K562 (cell line): ENCODE measurements around the gene PPP1CB.

ENCODE experiments used
- EP300 ChIP-seq: IDR thresholded peaks from 2 replicates; pipeline ENCODE4 v1.6.1; 2012; ENCODE audit warnings: low read length, improper control_type of control experiment
- ETV6 ChIP-seq, 3 experiments: fragments of 150-350 bp in 1 of 3; sonication (generic) in 1 of 3; formaldehyde crosslinking in 1 of 3; IDR thresholded peaks; 2 replicates each; pipeline versions ENCODE4 v1.6.1 to v1.8.0; 2014 to 2022; ENCODE audit warnings: borderline replicate concordance in 2 of 3, low read depth in 2 of 3, antibody characterized with exemption in 1 of 3, low read length in 1 of 3, mild to moderate bottlenecking in 1 of 3, missing genetic modification reagents in 1 of 3
- FOXM1 ChIP-seq, 2 experiments: fragments of 450-650 bp in 1 of 2; sonication (generic) in 1 of 2; formaldehyde crosslinking in 1 of 2; IDR thresholded peaks; 2 replicates each; pipeline versions ENCODE4 v1.6.1 to v1.9.0; 2017 to 2022; ENCODE audit warnings: low read depth in 2 of 2, mild to moderate bottlenecking in 2 of 2, missing genetic modification reagents in 1 of 2, moderate library complexity in 1 of 2
- NR2C2 ChIP-seq, 2 experiments: fragments of 200-800 bp in 1 of 2; sonication (Bioruptor generic) in 1 of 2; sonication (generic) in 1 of 2; formaldehyde crosslinking in 1 of 2; IDR thresholded peaks; 2 replicates each; pipeline versions ENCODE4 v1.6.1 to v1.8.0; 2016 to 2022; ENCODE audit warnings: mild to moderate bottlenecking in 1 of 2, missing compliant biosample characterization in 1 of 2, missing genetic modification characterization in 1 of 2, missing genetic modification reagents in 1 of 2
- PCBP1 ChIP-seq: fragments of 200-400 bp; formaldehyde crosslinking; IDR thresholded peaks from 2 replicates; pipeline ENCODE4 v1.6.1; 2018; ENCODE audit warnings: mild to moderate bottlenecking, low read depth, low read length; ENCODE audit not compliant: poor library complexity, severe bottlenecking
- POLR3A ChIP-seq: IDR thresholded peaks from 2 replicates; pipeline ENCODE4 v1.6.1; 2011; ENCODE audit warnings: borderline replicate concordance, mild to moderate bottlenecking, moderate library complexity; ENCODE audit not compliant: insufficient read length, insufficient read depth; ENCODE audit errors: extremely low read depth
- PTBP1 ChIP-seq: fragments of 200-400 bp; formaldehyde crosslinking; IDR thresholded peaks from 2 replicates; pipeline ENCODE4 v1.6.1; 2017; ENCODE audit warnings: low read depth, low read length
- RCOR1 ChIP-seq, 2 experiments: IDR thresholded peaks; 2 replicates each; pipeline ENCODE4 v1.6.1; 2012; ENCODE audit warnings: low read depth in 2 of 2, low read length in 2 of 2, borderline replicate concordance in 1 of 2, improper control_type of control experiment in 1 of 2
- TAF1 ChIP-seq: IDR thresholded peaks from 2 replicates; pipeline ENCODE4 v1.6.1; 2011; ENCODE audit warnings: mild to moderate bottlenecking, low read length, moderate library complexity; ENCODE audit not compliant: insufficient read depth, control insufficient read depth, severe bottlenecking; ENCODE audit errors: extremely low read depth
- TAF9B ChIP-seq: fragments of 450-650 bp; IDR thresholded peaks from 2 replicates; pipeline ENCODE4 v1.6.1; 2018; ENCODE audit warnings: mild to moderate bottlenecking; ENCODE audit not compliant: partially characterized antibody
- ZBTB8A ChIP-seq: fragments of 450-650 bp; IDR thresholded peaks from 2 replicates; pipeline ENCODE4 v1.6.1; 2018; ENCODE audit warnings: mild to moderate bottlenecking, moderate library complexity; ENCODE audit not compliant: partially characterized antibody
- TF ChIP-seq, protein P1 (sequence below): fragments of 150-350 bp; IDR thresholded peaks from 2 replicates; pipeline ENCODE4 v1.6.1; 2014; ENCODE audit warnings: low read depth, mild to moderate bottlenecking, low read length, borderline replicate concordance
- TF ChIP-seq, protein P2 (sequence below): sonication (generic); formaldehyde crosslinking; IDR thresholded peaks from 2 replicates; pipeline ENCODE4 v1.5.0; 2020; ENCODE audit warnings: missing genetic modification reagents

DNA sequence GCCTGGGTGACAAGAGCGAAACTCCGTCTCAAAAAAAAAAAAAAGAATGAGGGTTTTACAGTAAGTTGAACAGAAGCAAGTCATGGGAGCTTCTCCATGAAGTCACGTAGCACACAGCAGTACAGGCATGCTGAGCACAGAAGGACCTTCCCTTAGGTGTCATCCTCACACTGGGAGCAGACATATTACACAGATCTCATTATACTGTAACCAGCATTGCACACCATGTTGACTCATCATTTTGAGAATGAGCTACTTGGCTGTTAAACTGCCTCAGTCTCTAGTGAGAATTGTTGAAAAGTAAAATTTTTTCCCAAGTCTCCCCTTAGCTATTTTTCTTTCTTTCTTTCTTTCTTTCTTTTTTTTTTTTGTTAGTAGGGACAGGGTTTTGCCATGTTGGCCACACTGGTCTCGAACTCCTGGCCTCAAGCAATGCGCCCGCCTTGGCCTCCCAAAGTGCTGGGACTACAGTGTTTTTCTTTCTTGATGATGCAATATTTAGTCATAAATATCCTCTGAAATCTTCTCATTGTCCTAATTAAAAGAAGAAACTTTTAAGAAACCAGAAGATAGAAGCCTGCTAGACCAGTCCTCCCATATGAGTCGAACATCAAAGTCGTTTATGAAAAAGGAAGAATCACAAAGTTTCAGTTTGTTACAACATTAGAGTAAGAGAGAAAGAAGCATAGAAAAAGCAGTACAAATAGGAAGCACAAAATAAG is 37.9 kb upstream of the PPP1CB start:
- TF ChIP-seq, protein P1, sequence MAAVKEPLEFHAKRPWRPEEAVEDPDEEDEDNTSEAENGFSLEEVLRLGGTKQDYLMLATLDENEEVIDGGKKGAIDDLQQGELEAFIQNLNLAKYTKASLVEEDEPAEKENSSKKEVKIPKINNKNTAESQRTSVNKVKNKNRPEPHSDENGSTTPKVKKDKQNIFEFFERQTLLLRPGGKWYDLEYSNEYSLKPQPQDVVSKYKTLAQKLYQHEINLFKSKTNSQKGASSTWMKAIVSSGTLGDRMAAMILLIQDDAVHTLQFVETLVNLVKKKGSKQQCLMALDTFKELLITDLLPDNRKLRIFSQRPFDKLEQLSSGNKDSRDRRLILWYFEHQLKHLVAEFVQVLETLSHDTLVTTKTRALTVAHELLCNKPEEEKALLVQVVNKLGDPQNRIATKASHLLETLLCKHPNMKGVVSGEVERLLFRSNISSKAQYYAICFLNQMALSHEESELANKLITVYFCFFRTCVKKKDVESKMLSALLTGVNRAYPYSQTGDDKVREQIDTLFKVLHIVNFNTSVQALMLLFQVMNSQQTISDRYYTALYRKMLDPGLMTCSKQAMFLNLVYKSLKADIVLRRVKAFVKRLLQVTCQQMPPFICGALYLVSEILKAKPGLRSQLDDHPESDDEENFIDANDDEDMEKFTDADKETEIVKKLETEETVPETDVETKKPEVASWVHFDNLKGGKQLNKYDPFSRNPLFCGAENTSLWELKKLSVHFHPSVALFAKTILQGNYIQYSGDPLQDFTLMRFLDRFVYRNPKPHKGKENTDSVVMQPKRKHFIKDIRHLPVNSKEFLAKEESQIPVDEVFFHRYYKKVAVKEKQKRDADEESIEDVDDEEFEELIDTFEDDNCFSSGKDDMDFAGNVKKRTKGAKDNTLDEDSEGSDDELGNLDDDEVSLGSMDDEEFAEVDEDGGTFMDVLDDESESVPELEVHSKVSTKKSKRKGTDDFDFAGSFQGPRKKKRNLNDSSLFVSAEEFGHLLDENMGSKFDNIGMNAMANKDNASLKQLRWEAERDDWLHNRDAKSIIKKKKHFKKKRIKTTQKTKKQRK: no peak
- no peak for TF ChIP-seq NR2C2 (CRISPR knock-in tag; IDR thresholded peaks at IDR 0.05)
- TF ChIP-seq NR2C2 (tag; IDR thresholded peaks at IDR 0.05): no peak
- TF ChIP-seq EP300: no peak
- no peak for TF ChIP-seq TAF9B
- no peak for TF ChIP-seq PCBP1
- no peak for TF ChIP-seq FOXM1 (IDR thresholded peaks at IDR 0.05; ENCODE audit: low read depth)
- no peak for TF ChIP-seq FOXM1 (CRISPR knock-in tag; IDR thresholded peaks at IDR 0.05; ENCODE audit: low read depth)
- TF ChIP-seq TAF1: no peak
- no peak for TF ChIP-seq RCOR1 (IDR thresholded peaks at IDR 0.05; ENCODE audit: borderline replicate concordance in 1 of 2, low read depth in 2 of 2, low read length in 2 of 2)
- TF ChIP-seq POLR3A: no peak
- TF ChIP-seq PTBP1: no peak
- TF ChIP-seq, protein P2, sequence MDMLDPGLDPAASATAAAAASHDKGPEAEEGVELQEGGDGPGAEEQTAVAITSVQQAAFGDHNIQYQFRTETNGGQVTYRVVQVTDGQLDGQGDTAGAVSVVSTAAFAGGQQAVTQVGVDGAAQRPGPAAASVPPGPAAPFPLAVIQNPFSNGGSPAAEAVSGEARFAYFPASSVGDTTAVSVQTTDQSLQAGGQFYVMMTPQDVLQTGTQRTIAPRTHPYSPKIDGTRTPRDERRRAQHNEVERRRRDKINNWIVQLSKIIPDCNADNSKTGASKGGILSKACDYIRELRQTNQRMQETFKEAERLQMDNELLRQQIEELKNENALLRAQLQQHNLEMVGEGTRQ (CRISPR knock-in tag): no peak
- TF ChIP-seq ZBTB8A: no peak
- no peak for TF ChIP-seq ETV6 (IDR thresholded peaks at IDR 0.05; ENCODE audit: borderline replicate concordance in 1 of 2, low read depth in 2 of 2, low read length in 1 of 2)
- no peak for TF ChIP-seq ETV6 (CRISPR knock-in tag; IDR thresholded peaks at IDR 0.05; ENCODE audit: borderline replicate concordance)
